ENCODE results near the gene AMPH. TPM values are rescaled to one million over a fixed set of nuclear protein-coding genes. Genes with fewer than 3 reads are reported as not detected.
"Not testable (repeated sequence)": the region's sequence is repeated elsewhere in the genome, so short reads cannot be mapped to it uniquely, and the experiment has no call there.

Gene AMPH
- total and polyA plus RNA-seq, 7 donors: 0.23 to 37.9 (median 2.5) TPM

DNA sequence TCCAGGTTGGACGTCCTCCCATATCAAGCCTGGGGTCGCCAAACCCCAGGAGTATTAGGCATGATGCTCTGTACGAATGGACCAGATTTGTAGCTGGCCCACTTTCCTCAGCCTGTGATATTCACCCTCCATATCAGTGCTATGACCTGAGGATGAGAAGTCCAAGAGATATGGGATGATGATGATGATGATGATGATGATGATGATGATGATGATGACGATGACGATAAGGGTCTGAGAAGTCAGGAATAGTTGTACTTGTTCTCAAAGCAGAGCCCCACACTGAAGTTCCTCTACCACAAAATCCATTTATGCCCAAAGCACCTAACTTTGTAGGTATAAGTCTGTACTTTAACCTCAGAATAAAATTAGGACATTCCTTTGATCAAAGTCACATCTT, 50.7 kb downstream of the AMPH start:
- 90 to 91% methylated on average over 5 of the region's 5 CpGs for WGBS, 2 donors
- TF ChIP-seq EP300 (IDR thresholded peaks at IDR 0.05): no peak
- no peak for TF ChIP-seq POLR2AphosphoS5 (IDR thresholded peaks at IDR 0.05)
- no peak for TF ChIP-seq POLR2A (IDR thresholded peaks at IDR 0.05)
- TF ChIP-seq, protein P1, sequence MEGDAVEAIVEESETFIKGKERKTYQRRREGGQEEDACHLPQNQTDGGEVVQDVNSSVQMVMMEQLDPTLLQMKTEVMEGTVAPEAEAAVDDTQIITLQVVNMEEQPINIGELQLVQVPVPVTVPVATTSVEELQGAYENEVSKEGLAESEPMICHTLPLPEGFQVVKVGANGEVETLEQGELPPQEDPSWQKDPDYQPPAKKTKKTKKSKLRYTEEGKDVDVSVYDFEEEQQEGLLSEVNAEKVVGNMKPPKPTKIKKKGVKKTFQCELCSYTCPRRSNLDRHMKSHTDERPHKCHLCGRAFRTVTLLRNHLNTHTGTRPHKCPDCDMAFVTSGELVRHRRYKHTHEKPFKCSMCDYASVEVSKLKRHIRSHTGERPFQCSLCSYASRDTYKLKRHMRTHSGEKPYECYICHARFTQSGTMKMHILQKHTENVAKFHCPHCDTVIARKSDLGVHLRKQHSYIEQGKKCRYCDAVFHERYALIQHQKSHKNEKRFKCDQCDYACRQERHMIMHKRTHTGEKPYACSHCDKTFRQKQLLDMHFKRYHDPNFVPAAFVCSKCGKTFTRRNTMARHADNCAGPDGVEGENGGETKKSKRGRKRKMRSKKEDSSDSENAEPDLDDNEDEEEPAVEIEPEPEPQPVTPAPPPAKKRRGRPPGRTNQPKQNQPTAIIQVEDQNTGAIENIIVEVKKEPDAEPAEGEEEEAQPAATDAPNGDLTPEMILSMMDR (IDR thresholded peaks at IDR 0.05): no peak
- DNase-seq: no peak
- no peak overlapping the region for H3K27ac ChIP-seq
- no peak overlapping the region for H3K4me3 ChIP-seq
- no peaks in the 10 kb centered on the region for H3K36me3 ChIP-seq
- no peaks in the 10 kb centered on the region for H3K9me3 ChIP-seq
- intact Hi-C loops (cut with DNase I): no loop called here
- H3K4me1 ChIP-seq: peaks cover 0 to 11% (median 6%) of the 10 kb centered on the region in 4 donors
- H3K27me3 ChIP-seq: no peaks in the 10 kb centered on the region

GRCh38 chr7:38574086-38574485, 57.1 kb downstream of the AMPH start:
- WGBS, 2 donors: 53 to 77% methylated on average over 5 of the region's 5 CpGs
- no peak for DNase-seq
- H3K4me3 ChIP-seq: no peak overlapping the region
- TF ChIP-seq POLR2AphosphoS5 (IDR thresholded peaks at IDR 0.05) (no peak), EP300 (IDR thresholded peaks at IDR 0.05) (no peak), POLR2A (IDR thresholded peaks at IDR 0.05) (no peak)
- TF ChIP-seq, protein P1 (IDR thresholded peaks at IDR 0.05): no peak
- intact Hi-C loops (cut with DNase I): no loop called here
- H3K27me3 ChIP-seq: no peaks in the 10 kb centered on the region
- no peaks in the 10 kb centered on the region for H3K4me1 ChIP-seq
- H3K36me3 ChIP-seq: no peaks in the 10 kb centered on the region
- no peak overlapping the region for H3K27ac ChIP-seq
- no peaks in the 10 kb centered on the region for H3K9me3 ChIP-seq

- H3K9me3 ChIP-seq; H3K27ac ChIP-seq; H3K36me3 ChIP-seq; H3K4me1 ChIP-seq; intact Hi-C loops (cut with DNase I); H3K27me3 ChIP-seq; DNase-seq; H3K4me3 ChIP-seq: not testable (repeated sequence)
- WGBS, 2 donors: 81 to 84% methylated on average over 2 of the region's 2 CpGs
These were observed 59.6 kb downstream of the AMPH start for GRCh38 chr7:38571620-38572019.

DNA sequence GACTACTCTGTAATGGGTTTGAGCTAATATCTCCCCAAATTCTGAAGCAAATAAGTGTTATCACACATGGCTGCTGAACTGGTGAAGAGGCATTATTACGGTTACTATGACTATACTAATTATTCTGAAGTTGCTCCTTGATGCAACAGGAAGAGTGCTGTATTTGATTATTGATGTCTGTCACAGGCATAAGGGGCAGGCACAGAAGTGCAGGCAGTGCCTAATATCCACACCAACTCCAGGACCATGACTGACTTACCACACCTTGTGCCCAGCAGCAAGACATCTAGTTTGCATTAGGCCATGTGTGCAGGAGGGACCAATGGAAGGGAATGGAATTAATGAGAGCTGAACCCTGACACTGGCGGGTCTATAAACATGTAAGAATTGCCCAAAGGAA, 62.7 kb downstream of the AMPH start:
- no peaks in the 10 kb centered on the region for H3K36me3 ChIP-seq
- no peak overlapping the region for H3K27ac ChIP-seq
- intact Hi-C loops (cut with DNase I): no loop called here
- no peaks in the 10 kb centered on the region for H3K4me1 ChIP-seq
- H3K9me3 ChIP-seq: no peaks in the 10 kb centered on the region
- H3K27me3 ChIP-seq: no peaks in the 10 kb centered on the region
- 87 to 88% methylated on average over 2 of the region's 2 CpGs for WGBS, 2 donors
- no peak for TF ChIP-seq POLR2A (IDR thresholded peaks at IDR 0.05)
- TF ChIP-seq, protein P1 (IDR thresholded peaks at IDR 0.05): no peak
- TF ChIP-seq POLR2AphosphoS5 (IDR thresholded peaks at IDR 0.05): no peak
- no peak for DNase-seq
- H3K4me3 ChIP-seq: no peak overlapping the region

DNA sequence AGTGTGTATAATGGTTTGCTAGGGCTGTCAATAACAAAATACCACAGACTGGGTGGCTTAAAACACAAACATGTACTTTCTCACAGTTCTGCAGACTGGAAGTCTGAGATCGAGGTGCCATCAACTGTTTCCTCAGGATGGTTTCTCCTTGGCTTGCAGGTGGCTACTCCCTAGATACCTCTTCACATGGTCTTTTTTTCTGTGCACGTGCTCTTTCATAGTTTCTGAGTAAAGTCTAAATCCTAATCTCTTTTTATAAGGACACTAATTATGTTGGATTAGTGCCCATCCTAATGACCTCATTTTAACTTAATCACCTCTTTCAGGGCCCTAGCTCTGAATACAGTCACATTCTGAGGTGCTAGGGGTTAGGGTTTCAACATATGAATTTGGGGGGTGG, 65.9 kb downstream of the AMPH start:
- 35 to 76% methylated on average over 2 of the region's 2 CpGs for WGBS, 2 donors
- DNase-seq: no peak
- H3K4me1 ChIP-seq: no peaks in the 10 kb centered on the region
- H3K27ac ChIP-seq: no peak overlapping the region
- intact Hi-C loops (cut with DNase I): no loop called here
- TF ChIP-seq EP300 (IDR thresholded peaks at IDR 0.05) (no peak), POLR2A (IDR thresholded peaks at IDR 0.05) (no peak), POLR2AphosphoS5 (IDR thresholded peaks at IDR 0.05) (no peak)
- TF ChIP-seq, protein P1 (IDR thresholded peaks at IDR 0.05): no peak
- no peaks in the 10 kb centered on the region for H3K36me3 ChIP-seq
- H3K4me3 ChIP-seq: no peak overlapping the region
- H3K27me3 ChIP-seq: no peaks in the 10 kb centered on the region
- no peaks in the 10 kb centered on the region for H3K9me3 ChIP-seq
